Neural progenitor cell (in vitro differentiated cells): ENCODE results near the gene ACAP2. TPM values are rescaled to one million over a fixed set of nuclear protein-coding genes. Genes with fewer than 3 reads are reported as not detected.
A peak's percentile ranks its signal among the peaks of the same experiment; 100 is the strongest.
"Not testable (repeated sequence)": the region's sequence is repeated elsewhere in the genome, so short reads cannot be mapped to it uniquely, and the experiment has no call there.

Experiments
- DNase-seq: peaks from one replicate; pipeline ENCODE4 v3.0.0-alpha.2; 2016; ENCODE audit warnings: low spot score
- H2AFZ ChIP-seq: fragments of 200-600 bp; sonication (generic); replicated peaks from 2 replicates; pipeline ENCODE4 v1.6.1; 2016; ENCODE audit warnings: antibody characterized with exemption
- H3F3A ChIP-seq: fragments of 200-600 bp; sonication (generic); 2 replicates; pipeline ENCODE4 v1.6.1; 2016; ENCODE audit warnings: antibody characterized with exemption, low read depth
- H3K27ac ChIP-seq: fragments of 200-600 bp; sonication (generic); 2 replicates; pipeline ENCODE4 v1.5.1; 2016; ENCODE audit warnings: mild to moderate bottlenecking
- H3K27me3 ChIP-seq: fragments of 200-600 bp; sonication (generic); 2 replicates; pipeline ENCODE4 v1.6.1; 2016; ENCODE audit warnings: mild to moderate bottlenecking, moderate library complexity
- H3K36me3 ChIP-seq: fragments of 200-600 bp; sonication (generic); 2 replicates; pipeline ENCODE4 v1.5.1; 2016
- H3K4me1 ChIP-seq: fragments of 200-600 bp; sonication (generic); 2 replicates; pipeline ENCODE4 v1.6.1; 2016; ENCODE audit warnings: mixed run types
- H3K4me2 ChIP-seq: fragments of 200-600 bp; sonication (generic); 2 replicates; pipeline ENCODE4 v1.6.1; 2016
- H3K4me3 ChIP-seq: fragments of 200-600 bp; sonication (generic); 2 replicates; pipeline ENCODE4 v1.5.1; 2016
- H3K79me2 ChIP-seq: fragments of 200-600 bp; sonication (generic); 2 replicates; pipeline ENCODE4 v1.6.1; 2016; ENCODE audit warnings: low read depth
- H3K9ac ChIP-seq: fragments of 200-600 bp; sonication (generic); 2 replicates; pipeline ENCODE4 v1.6.1; 2016
- H3K9me3 ChIP-seq: fragments of 200-600 bp; sonication (generic); 2 replicates; pipeline ENCODE4 v1.5.1; 2016; ENCODE audit warnings: low read depth
- H4K20me1 ChIP-seq: fragments of 200-600 bp; sonication (generic); 2 replicates; pipeline ENCODE4 v1.6.1; 2016; ENCODE audit warnings: low read depth
- H3K27ac Mint-ChIP-seq: 3 replicates; pipeline ENCODE4 v1.8.0; 2021; ENCODE audit warnings: mixed read lengths
- H3K27me3 Mint-ChIP-seq: 2 replicates; pipeline ENCODE4 v1.8.0; 2022; ENCODE audit warnings: low read depth, mild to moderate bottlenecking, inconsistent platforms, moderate library complexity, mixed read lengths; ENCODE audit not compliant: insufficient read depth
- H3K36me3 Mint-ChIP-seq: 3 replicates; pipeline ENCODE4 v1.8.0; 2021; ENCODE audit warnings: mixed read lengths
- H3K4me1 Mint-ChIP-seq: 3 replicates; pipeline ENCODE4 v1.8.0; 2021; ENCODE audit warnings: mixed read lengths
- H3K4me3 Mint-ChIP-seq: 3 replicates; pipeline ENCODE4 v1.8.0; 2021; ENCODE audit warnings: mild to moderate bottlenecking, moderate library complexity, mixed read lengths
- H3K9me3 Mint-ChIP-seq: 3 replicates; pipeline ENCODE4 v1.8.0; 2020; ENCODE audit warnings: mixed read lengths
- CTCF ChIP-seq: fragments of 200-600 bp; sonication (generic); IDR thresholded peaks from 2 replicates; pipeline ENCODE4 v1.5.1; 2017; ENCODE audit warnings: antibody characterized with exemption, mild to moderate bottlenecking
- EZH2 ChIP-seq: fragments of 200-600 bp; sonication (generic); IDR thresholded peaks from 2 replicates; pipeline ENCODE4 v1.6.1; 2017; ENCODE audit warnings: antibody characterized with exemption, mild to moderate bottlenecking, moderate library complexity
- EZH2phosphoT487 ChIP-seq: fragments of 200-600 bp; sonication (generic); IDR thresholded peaks from 2 replicates; pipeline ENCODE4 v1.6.1; 2017; ENCODE audit warnings: antibody characterized with exemption
- total RNA-seq: library from RNA; depleted of rRNA; stranded (reverse); fragments of >200 nt; gene quantifications from 2 replicates; pipeline ENCODE4 v1.2.3, GENCODE V29; 2015; ENCODE audit warnings: low replicate concordance

Gene ACAP2
- 54.7 and 68.4 TPM in 2 replicates for total RNA-seq

DNA sequence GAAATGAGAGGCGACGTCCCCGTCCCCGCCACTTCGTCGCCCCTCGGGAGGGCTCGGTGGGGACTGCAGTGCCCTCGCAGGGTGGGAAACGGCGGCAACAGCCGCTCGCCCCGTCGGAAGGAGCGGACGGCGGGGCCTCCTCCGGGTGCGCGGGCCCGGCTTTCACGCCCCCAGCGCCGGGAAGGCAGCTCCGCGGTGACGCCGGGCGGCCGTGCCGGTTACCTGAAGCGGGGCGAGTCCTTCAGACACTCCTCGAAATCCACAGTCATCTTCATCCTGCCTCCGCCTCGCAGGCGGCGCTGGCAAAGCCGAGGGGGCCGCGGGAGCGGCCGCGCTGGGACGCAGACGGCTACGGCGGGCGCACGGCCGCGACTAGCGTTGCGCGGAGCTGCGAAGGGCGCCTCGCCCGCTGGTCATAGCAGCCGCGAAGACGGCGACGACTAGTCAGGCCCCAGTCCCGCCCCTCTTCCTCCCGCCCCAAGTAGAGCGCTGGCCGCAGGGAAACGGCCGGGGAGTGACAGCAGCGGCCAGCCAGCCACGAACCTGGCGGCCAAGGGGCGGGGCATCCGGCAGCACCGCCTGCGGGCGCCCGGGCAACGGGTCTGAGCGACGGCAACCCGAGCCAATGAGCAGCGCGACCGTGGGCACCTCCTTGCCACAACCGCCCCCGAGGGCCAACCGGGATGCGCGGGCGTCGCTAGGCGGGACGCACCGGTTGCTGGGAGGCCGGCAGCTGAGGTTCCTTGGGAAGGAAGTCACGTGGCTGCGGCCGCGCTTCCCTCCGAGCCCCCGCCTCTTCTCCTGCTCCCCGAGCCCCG, at the start of gene ACAP2:
ACAP2 (minus strand) TSS at position 448 of the 818 bp plus-strand sequence; CDS start at position 275, 173 bp downstream.
- TF ChIP-seq CTCF (no peak), EZH2 (no peak), EZH2phosphoT487 (no peak)
- Histone ChIP-seq H3K27me3 (no peaks in the 10 kb centered on the region), H3F3A (peaks cover 10% of the 10 kb centered on the region), H3K4me1 (peaks cover 6% of the 10 kb centered on the region), H2AFZ (peak within 1 kb of the TSS; percentile 90), H4K20me1 (peaks cover 35% of the 10 kb centered on the region), H3K79me2 (peaks cover 46% of the 10 kb centered on the region), H3K27ac (peak within 1 kb of the TSS; percentile 93), H3K9me3 (no peaks in the 10 kb centered on the region), H3K4me3 (peak within 1 kb of the TSS; percentile 95), H3K4me2 (peak within 1 kb of the TSS; percentile 86), H3K9ac (peak within 1 kb of the TSS; percentile 83), H3K36me3 (no peaks in the 10 kb centered on the region)
- Mint-ChIP-seq H3K27me3 (no peaks in the 10 kb centered on the region), H3K36me3 (no peaks in the 10 kb centered on the region), H3K27ac (peak within 1 kb of the TSS; percentile 70), H3K4me3 (peak within 1 kb of the TSS; percentile 95), H3K9me3 (no peaks in the 10 kb centered on the region), H3K4me1 (peaks cover 25% of the 10 kb centered on the region)
- DNase-seq = peak; percentile 100

DNA sequence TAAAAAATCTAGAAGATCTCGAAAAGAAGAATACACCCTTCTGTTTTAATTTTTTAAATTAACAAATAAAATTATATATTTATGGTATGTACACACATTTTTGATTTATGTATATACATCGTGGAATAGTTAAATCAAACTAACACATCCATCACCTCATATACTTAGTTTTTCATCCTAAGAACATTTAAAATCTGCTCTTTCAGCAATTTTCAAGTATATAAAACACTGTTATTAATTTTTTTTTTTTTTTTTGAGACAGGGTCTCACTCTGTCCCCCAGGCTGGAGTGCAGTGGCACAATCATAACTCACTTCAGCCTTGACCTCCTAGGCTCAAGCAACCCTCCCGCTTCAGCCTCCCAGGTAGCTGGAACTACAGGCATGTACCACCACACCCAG, 32.8 kb upstream of the ACAP2 start:
- H3K9ac ChIP-seq = no peak overlapping the region
- no peaks in the 10 kb centered on the region for H3K27me3 ChIP-seq
- no peak for TF ChIP-seq EZH2
- no peak for TF ChIP-seq EZH2phosphoT487
- TF ChIP-seq CTCF = no peak
- no peak overlapping the region for H3K4me3 Mint-ChIP-seq
- H3F3A ChIP-seq = no peaks in the 10 kb centered on the region
- H3K4me3 ChIP-seq = no peak overlapping the region
- no peaks in the 10 kb centered on the region for H3K4me1 ChIP-seq
- no peaks in the 10 kb centered on the region for H4K20me1 ChIP-seq
- H3K27ac ChIP-seq = no peak overlapping the region
- H3K36me3 ChIP-seq = no peaks in the 10 kb centered on the region
- H3K4me2 ChIP-seq = no peak overlapping the region
- H3K36me3 Mint-ChIP-seq = no peaks in the 10 kb centered on the region
- H3K9me3 Mint-ChIP-seq = peaks cover 2% of the 10 kb centered on the region
- no peaks in the 10 kb centered on the region for H3K79me2 ChIP-seq
- H3K4me1 Mint-ChIP-seq = no peaks in the 10 kb centered on the region
- no peak for DNase-seq
- H3K9me3 ChIP-seq = no peaks in the 10 kb centered on the region
- no peak overlapping the region for H2AFZ ChIP-seq
- no peaks in the 10 kb centered on the region for H3K27me3 Mint-ChIP-seq
- H3K27ac Mint-ChIP-seq = no peak overlapping the region

DNA sequence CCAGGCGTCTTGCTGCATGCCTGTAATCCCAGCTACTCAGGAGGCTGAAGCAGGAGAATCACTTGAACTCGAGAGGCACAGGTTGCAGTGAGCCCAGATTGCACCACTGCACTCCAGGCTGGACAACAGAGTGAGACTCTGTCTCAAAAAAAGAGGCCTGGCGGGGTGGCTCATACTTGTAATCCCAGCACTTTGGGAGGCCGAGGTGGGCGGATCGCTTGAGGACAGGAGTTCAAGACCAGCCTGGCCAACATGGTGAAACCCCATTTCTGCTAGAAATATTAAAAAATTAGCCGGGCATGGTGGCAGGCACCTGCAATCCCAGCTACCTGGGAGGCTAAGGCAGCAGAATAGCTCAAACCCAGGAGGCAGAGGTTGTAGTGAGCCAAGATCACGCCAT, 32.3 kb upstream of the ACAP2 start:
- not testable (repeated sequence) for H3K27ac Mint-ChIP-seq, H3K36me3 ChIP-seq, H3K4me2 ChIP-seq, H3F3A ChIP-seq, H3K27me3 ChIP-seq, H3K4me3 Mint-ChIP-seq, H3K9me3 Mint-ChIP-seq, H3K9ac ChIP-seq, H3K79me2 ChIP-seq, H3K27me3 Mint-ChIP-seq, H3K4me3 ChIP-seq, H4K20me1 ChIP-seq, H3K9me3 ChIP-seq, H3K4me1 ChIP-seq, H3K27ac ChIP-seq, H2AFZ ChIP-seq, H3K4me1 Mint-ChIP-seq, DNase-seq, H3K36me3 Mint-ChIP-seq

DNA sequence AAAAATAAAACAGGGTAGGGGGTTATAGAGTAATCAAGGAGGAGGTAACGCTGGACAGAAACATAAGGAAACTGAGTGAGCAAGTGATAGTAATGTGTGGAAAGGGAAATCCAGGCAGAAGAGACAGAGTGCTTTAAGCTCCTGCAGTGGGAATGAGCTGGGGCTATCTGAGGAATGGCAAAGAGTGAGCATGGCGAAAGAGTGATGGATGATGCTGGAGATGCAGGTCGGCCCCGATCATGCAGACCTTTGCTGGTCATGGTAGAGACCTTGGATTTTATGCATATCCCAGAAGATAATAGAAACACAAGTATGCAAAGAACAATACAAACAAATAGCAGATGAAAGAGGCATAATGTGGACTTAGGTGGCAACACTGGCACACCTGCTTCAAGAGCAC, 26.0 kb upstream of the ACAP2 start:
- no peak overlapping the region for H3K27ac ChIP-seq
- Mint-ChIP-seq H3K36me3 (no peaks in the 10 kb centered on the region), H3K9me3 (no peaks in the 10 kb centered on the region), H3K4me3 (no peak overlapping the region), H3K27ac (no peak overlapping the region), H3K4me1 (no peaks in the 10 kb centered on the region), H3K27me3 (peaks cover 10% of the 10 kb centered on the region)
- DNase-seq = no peak
- H3F3A ChIP-seq = no peaks in the 10 kb centered on the region
- no peaks in the 10 kb centered on the region for H4K20me1 ChIP-seq
- H3K9me3 ChIP-seq = no peaks in the 10 kb centered on the region
- no peaks in the 10 kb centered on the region for H3K79me2 ChIP-seq
- TF ChIP-seq CTCF (no peak), EZH2phosphoT487 (no peak), EZH2 (no peak)
- no peak overlapping the region for H3K4me2 ChIP-seq
- no peaks in the 10 kb centered on the region for H3K36me3 ChIP-seq
- no peaks in the 10 kb centered on the region for H3K27me3 ChIP-seq
- H2AFZ ChIP-seq = no peak overlapping the region
- H3K9ac ChIP-seq = no peak overlapping the region
- no peak overlapping the region for H3K4me3 ChIP-seq
- no peaks in the 10 kb centered on the region for H3K4me1 ChIP-seq
